ENCODE results near the gene MYPN.
"Not testable (repeated sequence)": the region's sequence is repeated elsewhere in the genome, so short reads cannot be mapped to it uniquely, and the experiment has no call there.

Gene MYPN

DNA sequence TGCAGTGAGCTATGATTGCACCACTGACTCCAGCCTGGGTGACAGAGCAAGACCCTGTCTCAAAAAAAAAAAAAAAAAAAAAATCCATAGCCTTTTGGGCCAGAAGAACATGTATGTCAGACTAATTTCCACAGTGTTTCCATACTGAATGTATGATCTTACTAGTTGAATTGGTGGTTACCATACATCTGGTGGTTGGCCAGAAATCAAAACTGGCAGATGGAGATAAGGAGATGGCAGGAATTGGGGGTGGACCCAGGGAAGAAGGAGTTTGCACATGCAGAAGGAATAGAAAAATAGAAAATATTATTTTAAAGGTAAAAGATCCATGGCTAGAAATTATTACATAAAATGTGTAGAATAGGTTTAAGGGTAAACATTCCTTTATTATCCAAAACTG, 126.3 kb downstream of the MYPN start:
- DNase-seq: no peak

- DNase-seq: no peak
Measured at GRCh38 chr10:68237173-68237572, 127.9 kb downstream of the MYPN start.

DNA sequence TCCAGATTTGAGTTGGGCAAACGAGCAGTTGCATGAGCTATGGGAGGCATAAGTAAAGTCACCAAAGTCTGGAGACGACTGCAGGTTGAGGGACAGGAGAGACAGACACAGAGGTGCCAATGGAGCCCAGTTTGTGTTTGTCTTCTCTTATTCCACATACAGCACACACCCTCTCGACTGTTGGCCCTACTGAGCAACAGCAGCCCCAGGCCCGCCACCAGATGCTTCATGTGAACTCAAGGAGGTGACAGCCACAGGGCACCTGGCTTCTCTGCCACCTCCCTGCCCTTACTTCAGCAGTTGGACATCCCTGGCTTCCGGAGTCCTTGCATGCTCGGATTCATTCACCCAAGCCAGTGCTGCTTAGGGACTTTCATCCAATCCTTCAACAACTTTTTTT, 129.1 kb downstream of the MYPN start:
- DNase-seq: no peak

GRCh38 chr10:68239069-68239468, 129.8 kb downstream of the MYPN start:
- DNase-seq: no peak

DNA sequence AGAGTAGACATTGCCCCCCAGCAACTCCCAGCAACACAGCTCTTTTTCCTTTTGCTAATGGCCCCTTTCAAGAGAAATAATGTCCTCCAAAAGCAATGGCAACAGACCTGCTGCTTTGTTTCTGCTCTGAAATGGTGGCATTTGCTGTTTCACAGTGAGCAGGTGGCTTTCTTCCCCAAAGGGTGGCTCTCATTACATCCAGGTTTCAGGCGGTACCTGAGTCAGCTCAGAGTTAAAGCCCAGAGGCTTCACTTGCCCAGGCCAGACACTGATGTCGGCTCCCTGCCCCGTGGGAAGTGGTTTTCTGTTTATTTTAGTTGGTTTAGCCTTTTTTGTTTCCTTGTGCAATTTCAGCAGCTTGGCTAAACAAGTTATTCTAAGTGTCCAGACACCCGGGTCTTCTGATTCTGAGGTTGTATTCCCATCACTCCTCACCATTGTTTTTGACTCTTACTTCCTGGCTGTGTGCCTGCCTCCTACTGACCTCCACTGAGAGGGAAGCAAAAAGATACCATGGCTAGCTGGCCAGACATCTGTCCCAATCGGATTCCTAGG, 130.4 kb downstream of the MYPN start:
- no peak for DNase-seq

DNA sequence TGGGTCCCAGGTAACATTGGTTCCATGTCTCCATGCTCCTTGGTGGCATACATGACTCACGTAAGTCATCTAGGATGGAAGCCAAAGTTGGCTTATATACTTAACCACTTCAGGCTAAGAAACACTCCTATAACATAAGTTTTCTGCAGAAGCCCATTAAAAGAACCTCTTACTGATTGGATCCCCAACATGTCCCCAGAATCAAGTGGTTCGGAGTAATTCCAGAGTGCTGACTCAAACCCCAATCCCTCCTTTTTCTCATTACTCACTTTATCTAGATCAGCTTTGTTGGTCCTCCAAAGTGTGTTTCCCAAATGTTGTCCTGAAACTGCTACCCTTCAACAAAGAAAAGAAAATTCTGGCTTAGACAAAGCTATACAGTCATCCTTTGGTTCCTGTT, 132.8 kb downstream of the MYPN start:
- DNase-seq: no peak

DNA sequence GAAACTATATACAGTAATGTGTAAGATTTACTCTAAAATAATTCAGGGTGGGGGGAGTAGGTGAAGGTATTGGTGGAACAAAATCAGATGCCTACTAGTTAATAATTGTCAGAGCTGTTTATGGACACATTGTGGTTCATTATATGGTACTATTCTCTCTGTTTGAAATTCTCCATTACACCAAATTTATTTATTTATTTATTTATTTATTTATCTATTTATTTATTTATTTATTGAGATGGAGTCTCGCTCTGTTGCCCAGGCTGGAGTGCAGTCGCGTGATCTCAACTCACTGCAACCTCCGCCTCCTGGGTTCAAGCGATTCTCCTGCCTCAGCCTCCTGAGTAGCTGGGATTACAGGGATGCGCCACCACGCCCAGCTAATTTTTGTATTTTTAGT, 137.1 kb downstream of the MYPN start:
- DNase-seq: not testable (repeated sequence)

DNA sequence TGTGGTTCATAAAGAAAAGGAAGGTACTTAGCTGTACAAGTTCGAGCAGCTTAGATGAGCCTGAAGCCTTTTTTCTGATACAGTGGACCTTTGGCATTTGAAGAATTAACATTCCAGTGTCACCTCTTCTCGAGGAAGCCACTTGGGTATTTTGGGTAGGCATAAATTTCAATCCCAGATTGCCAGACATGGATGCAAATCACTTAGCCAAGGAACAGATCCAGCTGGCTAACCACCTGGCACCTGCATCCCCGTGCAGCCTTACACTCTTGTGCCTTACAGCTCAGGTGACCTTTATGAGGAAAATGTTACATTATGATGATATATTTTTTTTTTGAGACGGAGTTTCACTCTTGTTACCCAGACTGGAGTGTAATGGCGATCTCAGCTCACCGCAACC, 138.6 kb downstream of the MYPN start:
- DNase-seq: no peak

GRCh38 chr10:68249297-68249696, 140.0 kb downstream of the MYPN start:
- DNase-seq: no peak

GRCh38 chr10:68251151-68251550, 141.9 kb downstream of the MYPN start:
- DNase-seq: no peak

DNA sequence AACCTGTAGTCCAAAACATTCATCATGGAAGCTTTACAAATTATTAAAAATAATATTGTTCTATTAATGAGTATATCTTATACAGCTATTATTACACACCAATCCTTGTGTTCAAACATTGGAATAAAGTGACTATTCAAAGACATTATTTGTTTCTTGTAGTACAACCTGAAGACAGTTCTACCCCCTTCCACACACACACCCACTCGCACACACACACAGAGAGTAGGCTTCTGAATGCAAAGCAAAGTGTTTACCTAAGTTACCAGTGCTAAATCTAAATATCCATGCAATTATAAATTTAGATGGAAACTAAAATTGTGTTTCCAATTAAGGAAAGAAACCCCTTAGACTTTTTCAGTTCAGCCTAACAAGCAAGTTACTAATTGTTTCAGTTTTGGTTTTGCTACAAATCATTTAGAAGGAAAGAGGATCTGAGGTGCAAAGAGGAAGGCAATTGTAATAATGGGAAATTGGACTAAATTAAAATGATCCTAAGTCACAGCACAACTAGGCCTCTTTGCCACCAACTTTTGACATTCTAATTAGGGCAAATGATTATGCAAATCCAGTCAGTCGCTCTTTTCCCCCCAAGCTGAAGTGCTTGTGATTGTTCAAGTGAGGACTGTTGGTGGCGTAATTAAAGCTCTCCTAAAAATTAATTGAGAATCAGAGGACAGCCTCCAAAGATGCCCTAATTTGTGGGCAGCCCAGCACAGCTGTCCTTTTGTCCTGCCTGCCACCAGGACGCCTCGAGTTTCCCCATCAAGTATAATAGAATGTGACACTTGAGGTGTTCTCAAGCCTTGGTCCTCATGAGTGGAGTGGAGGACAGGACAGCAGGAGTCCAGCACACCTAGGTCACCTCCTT, 142.6 kb downstream of the MYPN start:
- DNase-seq: no peak

- no peak for DNase-seq
Measured at GRCh38 chr10:68253346-68253745, 144.1 kb downstream of the MYPN start.

DNA sequence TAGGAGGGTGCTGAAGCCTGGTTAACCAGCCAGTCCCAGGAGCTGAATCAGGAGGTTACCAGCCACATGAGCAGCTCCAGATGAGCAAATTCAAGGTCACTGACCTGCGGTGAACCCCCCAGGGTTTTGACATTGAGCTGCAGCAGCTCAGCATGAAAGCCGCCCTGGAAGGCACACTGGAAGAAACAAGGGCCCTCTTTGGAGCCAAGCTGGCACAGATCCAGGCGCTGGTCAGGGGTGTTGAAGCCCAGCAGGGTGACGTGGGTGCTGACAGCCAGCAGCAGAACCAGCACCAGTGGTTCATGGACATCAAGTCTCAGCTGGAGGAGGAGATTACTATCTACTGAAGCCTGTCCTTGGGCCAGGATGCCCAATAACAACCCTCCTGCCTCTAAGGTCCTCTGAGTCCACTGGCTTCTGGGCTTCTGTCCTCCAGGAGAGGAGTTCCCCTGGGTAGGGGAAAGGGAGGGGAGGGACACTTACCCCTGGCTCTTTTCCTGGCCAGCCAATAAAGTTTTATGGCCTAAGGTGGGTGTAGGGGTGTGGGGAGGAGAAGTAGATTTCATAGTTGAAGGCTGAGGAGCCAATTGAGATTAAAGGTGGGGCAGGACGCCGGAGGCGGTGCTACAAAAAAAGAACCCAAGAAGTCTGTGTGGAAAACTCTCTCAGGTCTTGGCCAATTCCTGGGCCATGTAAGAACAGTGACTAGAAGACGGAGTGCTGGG, 152.0 kb downstream of the MYPN start:
- DNase-seq: no peak
